Activated CD4-positive, alpha-beta T cell treated with anti-CD3 and anti-CD28 coated beads, Interleukin-2, amount 10 ng/mL, durations not matched to agents 7 days and 5 days (primary cell): ENCODE results near the gene TXN. TPM values are rescaled to one million over a fixed set of nuclear protein-coding genes. Genes with fewer than 3 reads are reported as not detected.
"Not testable (repeated sequence)": the region's sequence is repeated elsewhere in the genome, so short reads cannot be mapped to it uniquely, and the experiment has no call there.

Experiments used
- CTCF ChIA-PET: fragments of 350-600 bp; sonication (Branson Sonifier 250); formaldehyde crosslinking; loops from one replicate; lab custom pipeline; 2021; ENCODE audit warnings: antibody characterized with exemption; lab: Charles Lee
- POLR2A ChIA-PET: fragments of 350-600 bp; sonication (Branson Sonifier 250); formaldehyde crosslinking; loops from one replicate; lab custom pipeline; 2021; ENCODE audit warnings: antibody characterized with exemption; lab: Charles Lee
- DNase-seq: peaks from one replicate; pipeline ENCODE4 v3.0.0-alpha.2; 2020
- H3K27ac Mint-ChIP-seq: one replicate; pipeline ENCODE4 v1.8.0; 2021; ENCODE audit warnings: mild to moderate bottlenecking, moderate library complexity, mixed read lengths
- H3K27me3 Mint-ChIP-seq: one replicate; pipeline ENCODE4 v1.8.0; 2021; ENCODE audit warnings: mixed read lengths
- H3K36me3 Mint-ChIP-seq: one replicate; pipeline ENCODE4 v1.8.0; 2021; ENCODE audit warnings: low read depth, mixed read lengths
- H3K4me1 Mint-ChIP-seq: one replicate; pipeline ENCODE4 v1.8.0; 2021; ENCODE audit warnings: mixed read lengths
- H3K4me3 Mint-ChIP-seq: one replicate; pipeline ENCODE4 v1.8.0; 2021; ENCODE audit warnings: mild to moderate bottlenecking, moderate library complexity, mixed read lengths
- H3K9me3 Mint-ChIP-seq: one replicate; pipeline ENCODE4 v1.8.0; 2021; ENCODE audit warnings: mixed read lengths
- total RNA-seq, 2 experiments: library from RNA; stranded (reverse); gene quantifications; one replicate each; pipeline ENCODE4 v1.2.3, GENCODE V29; 2021

Gene TXN
- total RNA-seq, 2 experiments from 2014 or later, result 206 to 209 TPM

GRCh38 chr9:110197330-110198187 is 58.7 kb downstream of the TXN start:
- H3K27ac Mint-ChIP-seq, result no peak overlapping the region
- H3K27me3 Mint-ChIP-seq, result peaks cover 10% of the 10 kb centered on the region
- no peak for DNase-seq
- ChIA-PET POLR2A (no interaction called here), CTCF (interaction anchor here (1.5 kb wide), 1 partner anchor 12 kb away, joined by 3 read pairs; no protein-coding TSS in a partner anchor)
- H3K4me1 Mint-ChIP-seq, result peaks cover 9% of the 10 kb centered on the region
- H3K9me3 Mint-ChIP-seq, result no peaks in the 10 kb centered on the region
- no peak overlapping the region for H3K4me3 Mint-ChIP-seq
- H3K36me3 Mint-ChIP-seq, result no peaks in the 10 kb centered on the region

GRCh38 chr9:110196084-110196499 is 60.2 kb downstream of the TXN start:
- CTCF ChIA-PET, H3K36me3 Mint-ChIP-seq, POLR2A ChIA-PET, H3K4me1 Mint-ChIP-seq, H3K4me3 Mint-ChIP-seq, H3K27ac Mint-ChIP-seq, DNase-seq, H3K27me3 Mint-ChIP-seq, H3K9me3 Mint-ChIP-seq: not testable (repeated sequence)

Other genes with a start within 250 kb of the TXN start
- not detected for gene C9orf152, start 48.3 kb downstream of the TXN start, total RNA-seq
- not detected for gene TXNDC8, start 81.4 kb upstream of the TXN start, total RNA-seq